Osteocyte (in vitro differentiated cells): ENCODE measurements around the gene SETD1A. TPM values are rescaled to one million over a fixed set of nuclear protein-coding genes. Genes with fewer than 3 reads are reported as not detected.

ENCODE experiments used
- DNase-seq: peaks from one replicate; pipeline ENCODE4 v3.0.0; 2021; ENCODE audit warnings: mixed read lengths; ENCODE audit not compliant: unreplicated experiment; ENCODE audit errors: extremely low spot score
- H3K27ac Mint-ChIP-seq: one replicate; pipeline ENCODE4 v1.8.0; 2021; ENCODE audit warnings: mild to moderate bottlenecking, mixed read lengths; ENCODE audit not compliant: unreplicated experiment
- H3K27me3 Mint-ChIP-seq: one replicate; pipeline ENCODE4 v1.8.0; 2021; ENCODE audit warnings: mixed read lengths; ENCODE audit not compliant: unreplicated experiment
- H3K36me3 Mint-ChIP-seq: one replicate; pipeline ENCODE4 v1.8.0; 2021; ENCODE audit warnings: mixed read lengths; ENCODE audit not compliant: unreplicated experiment
- H3K4me1 Mint-ChIP-seq: one replicate; pipeline ENCODE4 v1.8.0; 2021; ENCODE audit warnings: mixed read lengths; ENCODE audit not compliant: unreplicated experiment
- H3K4me3 Mint-ChIP-seq: one replicate; pipeline ENCODE4 v1.8.0; 2021; ENCODE audit warnings: mild to moderate bottlenecking, moderate library complexity, mixed read lengths; ENCODE audit not compliant: unreplicated experiment
- H3K9me3 Mint-ChIP-seq: one replicate; pipeline ENCODE4 v1.8.0; 2021; ENCODE audit warnings: mixed read lengths; ENCODE audit not compliant: unreplicated experiment
- total RNA-seq: library from RNA; stranded (reverse); gene quantifications from 2 replicates; pipeline ENCODE4 v1.2.1, GENCODE V29; 2021
- TF ChIP-seq, protein P1 (sequence below): fragments of 200-600 bp; sonication (generic); IDR thresholded peaks from 2 replicates; pipeline ENCODE4 v1.5.0; 2021; ENCODE audit warnings: antibody characterized with exemption, mild to moderate bottlenecking, moderate library complexity

Gene SETD1A
- total RNA-seq, 1 donor from 2014 or later, result 20.1 TPM

DNA sequence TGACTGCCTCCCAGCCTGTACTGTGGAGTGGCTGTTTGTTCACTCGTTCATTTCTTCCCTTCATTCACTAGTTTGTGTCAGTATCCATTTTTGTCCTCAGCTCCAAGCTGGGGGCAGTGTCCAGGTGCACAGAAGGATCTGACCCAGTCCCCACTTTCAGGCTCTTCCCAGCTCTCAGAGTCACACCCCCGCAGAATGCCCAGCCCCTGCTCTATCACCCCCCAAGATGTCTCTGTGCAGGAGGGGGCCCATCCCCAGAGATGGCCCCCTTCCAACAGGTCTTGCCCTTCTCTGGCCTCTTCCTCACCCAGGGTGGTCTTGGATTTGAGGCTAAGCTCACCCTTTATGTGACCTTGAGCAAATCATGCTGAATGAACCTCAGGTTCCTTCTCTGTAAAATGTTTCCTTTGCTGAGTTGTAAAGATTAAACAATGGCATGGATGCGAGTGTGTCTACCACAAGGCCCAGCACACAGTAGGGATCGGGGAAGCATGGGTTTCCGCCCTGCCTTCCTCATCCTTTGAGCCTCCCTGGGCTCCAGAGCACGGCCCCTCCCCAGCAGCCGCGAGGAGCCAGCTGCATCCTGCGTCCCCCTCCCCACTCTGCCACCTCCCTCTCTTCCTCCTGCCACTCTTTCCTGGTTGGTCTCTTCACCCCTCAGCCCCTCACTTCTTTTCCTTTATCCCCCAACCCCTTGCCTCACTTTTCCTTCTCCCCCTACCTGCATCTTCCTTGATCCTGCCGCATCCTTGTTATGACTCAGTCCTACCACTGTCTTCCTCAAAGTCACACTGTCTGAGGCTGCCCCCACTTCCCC lies 31.4 kb upstream of the SETD1A start:
- DNase-seq, result no peak
- TF ChIP-seq, protein P1, sequence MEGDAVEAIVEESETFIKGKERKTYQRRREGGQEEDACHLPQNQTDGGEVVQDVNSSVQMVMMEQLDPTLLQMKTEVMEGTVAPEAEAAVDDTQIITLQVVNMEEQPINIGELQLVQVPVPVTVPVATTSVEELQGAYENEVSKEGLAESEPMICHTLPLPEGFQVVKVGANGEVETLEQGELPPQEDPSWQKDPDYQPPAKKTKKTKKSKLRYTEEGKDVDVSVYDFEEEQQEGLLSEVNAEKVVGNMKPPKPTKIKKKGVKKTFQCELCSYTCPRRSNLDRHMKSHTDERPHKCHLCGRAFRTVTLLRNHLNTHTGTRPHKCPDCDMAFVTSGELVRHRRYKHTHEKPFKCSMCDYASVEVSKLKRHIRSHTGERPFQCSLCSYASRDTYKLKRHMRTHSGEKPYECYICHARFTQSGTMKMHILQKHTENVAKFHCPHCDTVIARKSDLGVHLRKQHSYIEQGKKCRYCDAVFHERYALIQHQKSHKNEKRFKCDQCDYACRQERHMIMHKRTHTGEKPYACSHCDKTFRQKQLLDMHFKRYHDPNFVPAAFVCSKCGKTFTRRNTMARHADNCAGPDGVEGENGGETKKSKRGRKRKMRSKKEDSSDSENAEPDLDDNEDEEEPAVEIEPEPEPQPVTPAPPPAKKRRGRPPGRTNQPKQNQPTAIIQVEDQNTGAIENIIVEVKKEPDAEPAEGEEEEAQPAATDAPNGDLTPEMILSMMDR, result no peak
- Mint-ChIP-seq H3K4me1 (peaks cover 10% of the 10 kb centered on the region), H3K9me3 (no peaks in the 10 kb centered on the region), H3K36me3 (peaks cover 10% of the 10 kb centered on the region), H3K27ac (peak overlapping the region; percentile 33), H3K4me3 (no peak overlapping the region), H3K27me3 (no peaks in the 10 kb centered on the region)

DNA sequence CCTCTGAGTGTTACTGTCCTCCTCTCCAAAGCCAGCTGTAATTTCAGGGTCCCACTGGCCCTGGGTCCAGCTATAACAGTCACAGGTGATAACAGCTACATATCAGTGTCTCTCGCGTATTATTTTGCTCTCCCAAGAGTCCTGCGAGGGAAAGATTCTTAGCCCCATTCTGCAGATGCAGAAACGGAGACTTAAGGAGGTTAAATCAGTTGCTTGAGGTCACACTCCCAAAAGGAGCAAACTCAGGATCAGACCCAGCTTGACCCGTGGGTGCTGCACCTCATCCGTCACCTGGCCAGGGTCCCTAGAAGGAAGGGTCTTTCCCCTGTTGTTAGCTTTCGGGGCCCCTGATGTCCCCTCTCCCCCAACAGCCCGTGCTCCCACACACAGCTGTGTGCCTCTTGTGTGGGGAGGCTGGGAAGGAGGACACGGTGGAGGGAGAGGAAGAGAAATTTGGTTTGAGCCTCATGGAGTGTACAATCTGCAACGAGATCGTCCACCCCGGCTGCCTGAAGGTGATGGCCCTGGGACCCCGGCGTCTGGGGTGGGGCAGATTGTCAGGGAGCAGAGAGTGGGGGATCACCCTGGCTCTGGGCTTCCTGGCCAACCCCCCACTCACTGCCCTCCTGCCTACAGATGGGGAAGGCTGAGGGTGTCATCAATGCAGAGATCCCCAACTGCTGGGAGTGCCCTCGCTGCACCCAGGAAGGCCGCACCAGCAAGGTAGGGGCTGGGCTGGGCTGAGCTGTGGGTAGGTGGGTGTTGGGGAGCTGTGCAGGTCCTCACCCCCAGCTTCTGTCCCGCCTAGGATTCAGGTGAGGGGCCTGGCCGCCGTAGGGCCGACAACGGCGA lies 30.4 kb upstream of the SETD1A start:
- TF ChIP-seq, protein P1, result no peak
- no peak overlapping the region for H3K4me3 Mint-ChIP-seq
- no peaks in the 10 kb centered on the region for H3K27me3 Mint-ChIP-seq
- H3K9me3 Mint-ChIP-seq, result no peaks in the 10 kb centered on the region
- H3K36me3 Mint-ChIP-seq, result peaks cover 10% of the 10 kb centered on the region
- peaks cover 10% of the 10 kb centered on the region for H3K4me1 Mint-ChIP-seq
- DNase-seq, result no peak
- H3K27ac Mint-ChIP-seq, result no peak overlapping the region

DNA sequence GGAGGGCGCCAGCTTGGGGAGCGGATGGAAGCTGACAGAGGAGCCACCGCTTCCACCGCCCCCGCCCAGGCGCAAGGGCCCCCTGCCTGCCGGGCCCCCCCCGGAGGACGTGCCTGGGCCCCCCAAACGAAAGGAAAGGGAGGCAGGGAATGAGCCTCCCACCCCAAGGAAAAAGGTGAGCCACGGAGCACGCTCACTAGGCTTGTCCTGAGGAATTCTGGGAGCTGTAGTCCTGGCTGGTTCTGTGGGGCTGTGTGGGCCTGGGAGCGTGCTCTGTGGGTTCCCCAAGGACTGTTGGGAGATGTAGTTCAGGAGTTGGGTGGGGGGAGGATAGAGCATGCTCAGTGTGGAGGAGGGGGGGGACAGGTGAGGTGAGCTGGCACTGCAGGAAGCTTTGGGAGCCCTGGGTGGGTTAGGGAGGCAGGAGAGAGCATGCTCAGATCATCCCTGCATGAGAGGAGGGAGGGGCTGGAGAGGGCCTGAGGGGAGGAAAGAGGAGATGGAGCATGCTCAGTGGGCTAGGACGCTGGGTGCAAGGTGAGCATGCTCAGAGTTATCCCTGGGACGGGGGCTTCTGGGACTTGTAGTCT lies 29.7 kb upstream of the SETD1A start:
- H3K9me3 Mint-ChIP-seq, result no peaks in the 10 kb centered on the region
- H3K4me1 Mint-ChIP-seq, result peaks cover 10% of the 10 kb centered on the region
- peaks cover 15% of the 10 kb centered on the region for H3K36me3 Mint-ChIP-seq
- H3K27ac Mint-ChIP-seq, result no peak overlapping the region
- no peak overlapping the region for H3K4me3 Mint-ChIP-seq
- no peaks in the 10 kb centered on the region for H3K27me3 Mint-ChIP-seq
- TF ChIP-seq, protein P1, result no peak
- DNase-seq, result no peak

DNA sequence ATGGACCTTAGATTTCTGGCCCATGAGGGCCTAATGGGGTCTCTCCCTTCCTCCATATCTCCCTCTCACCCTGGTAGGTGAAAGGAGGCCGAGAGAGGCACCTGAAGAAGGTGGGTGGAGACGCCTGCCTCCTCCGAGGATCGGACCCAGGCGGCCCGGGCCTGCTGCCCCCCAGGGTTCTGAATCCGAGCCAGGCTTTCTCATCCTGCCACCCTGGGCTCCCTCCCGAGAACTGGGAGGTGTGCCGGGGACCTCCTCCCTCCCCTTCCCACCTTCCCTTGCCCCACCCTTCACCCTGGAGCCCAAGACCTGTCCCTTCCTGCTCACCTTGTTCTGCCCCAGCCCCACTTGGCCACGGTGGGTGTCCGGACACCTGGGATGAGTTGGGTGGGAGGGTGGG lies 29.2 kb upstream of the SETD1A start:
- TF ChIP-seq, protein P1, result no peak
- H3K36me3 Mint-ChIP-seq, result peaks cover 15% of the 10 kb centered on the region
- H3K4me3 Mint-ChIP-seq, result no peak overlapping the region
- no peaks in the 10 kb centered on the region for H3K27me3 Mint-ChIP-seq
- H3K4me1 Mint-ChIP-seq, result peaks cover 10% of the 10 kb centered on the region
- no peak for DNase-seq
- no peaks in the 10 kb centered on the region for H3K9me3 Mint-ChIP-seq
- no peak overlapping the region for H3K27ac Mint-ChIP-seq
